Loucy (cell line): ENCODE measurements around the gene COG2.

Experiments
- H2AFZ ChIP-seq: fragments of 200-600 bp; sonication (generic); 2 replicates; pipeline ENCODE4 v1.6.0; 2016; ENCODE audit warnings: antibody characterized with exemption, mild to moderate bottlenecking, low read length, moderate library complexity
- H3F3A ChIP-seq: fragments of 200-600 bp; 2 replicates; pipeline ENCODE4 v1.6.0; 2016; ENCODE audit warnings: antibody characterized with exemption, low read depth, mild to moderate bottlenecking
- H3K27me3 ChIP-seq: fragments of 200-600 bp; sonication (generic); 2 replicates; pipeline ENCODE4 v1.6.1; 2014; ENCODE audit warnings: low read length, mild to moderate bottlenecking; ENCODE audit not compliant: insufficient read depth, poor library complexity, severe bottlenecking
- H3K36me3 ChIP-seq: fragments of 200-600 bp; sonication (generic); 2 replicates; pipeline ENCODE4 v1.6.1; 2016; ENCODE audit warnings: low read length; ENCODE audit not compliant: insufficient read depth
- H3K4me1 ChIP-seq: fragments of 200-600 bp; sonication (generic); 2 replicates; pipeline ENCODE4 v1.5.1; 2014; ENCODE audit warnings: low read length, mild to moderate bottlenecking; ENCODE audit not compliant: insufficient read depth, poor library complexity, severe bottlenecking
- H3K4me2 ChIP-seq: fragments of 200-600 bp; sonication (generic); 2 replicates; pipeline ENCODE4 v1.6.0; 2014; ENCODE audit warnings: antibody characterized with exemption, low read length, low read depth, mild to moderate bottlenecking; ENCODE audit not compliant: poor library complexity, severe bottlenecking
- H3K4me3 ChIP-seq: fragments of 200-600 bp; sonication (generic); 2 replicates; pipeline ENCODE4 v1.5.1; 2014; ENCODE audit warnings: low read length, mild to moderate bottlenecking, mixed read lengths; ENCODE audit not compliant: poor library complexity, severe bottlenecking
- H3K79me2 ChIP-seq: fragments of 200-600 bp; sonication (generic); 2 replicates; pipeline ENCODE4 v1.6.1; 2014; ENCODE audit warnings: low read length; ENCODE audit not compliant: insufficient read depth
- H3K9ac ChIP-seq: fragments of 200-600 bp; sonication (generic); 2 replicates; pipeline ENCODE4 v1.6.0; 2014; ENCODE audit warnings: mild to moderate bottlenecking, low read depth, low read length, moderate library complexity; ENCODE audit not compliant: poor library complexity, severe bottlenecking
- H3K9me2 ChIP-seq: fragments of 200-600 bp; sonication (generic); replicated peaks from 2 replicates; pipeline ENCODE4 v1.6.1; 2016; ENCODE audit warnings: low read depth, low read length, mixed read lengths
- H3K9me3 ChIP-seq: fragments of 200-600 bp; sonication (generic); 2 replicates; pipeline ENCODE4 v1.6.1; 2014; ENCODE audit warnings: mild to moderate bottlenecking, antibody characterized with exemption, low read length, low read depth; ENCODE audit not compliant: insufficient read depth
- H4K20me1 ChIP-seq: fragments of 200-600 bp; sonication (generic); 2 replicates; pipeline ENCODE4 v1.6.0; 2014; ENCODE audit warnings: antibody characterized with exemption, low read length, mild to moderate bottlenecking; ENCODE audit not compliant: insufficient read depth, poor library complexity, severe bottlenecking
- EZH2phosphoT487 ChIP-seq: fragments of 200-600 bp; IDR thresholded peaks from 2 replicates; pipeline ENCODE4 v1.6.1; 2018; ENCODE audit warnings: antibody characterized with exemption, mild to moderate bottlenecking, moderate library complexity, borderline replicate concordance
- TF ChIP-seq, protein P1 (sequence below): fragments of 200-600 bp; sonication (generic); conservative IDR thresholded peaks from 2 replicates; pipeline ENCODE4 v1.5.1; 2014; ENCODE audit warnings: mild to moderate bottlenecking, antibody characterized with exemption, low read length

The COG2 gene

DNA sequence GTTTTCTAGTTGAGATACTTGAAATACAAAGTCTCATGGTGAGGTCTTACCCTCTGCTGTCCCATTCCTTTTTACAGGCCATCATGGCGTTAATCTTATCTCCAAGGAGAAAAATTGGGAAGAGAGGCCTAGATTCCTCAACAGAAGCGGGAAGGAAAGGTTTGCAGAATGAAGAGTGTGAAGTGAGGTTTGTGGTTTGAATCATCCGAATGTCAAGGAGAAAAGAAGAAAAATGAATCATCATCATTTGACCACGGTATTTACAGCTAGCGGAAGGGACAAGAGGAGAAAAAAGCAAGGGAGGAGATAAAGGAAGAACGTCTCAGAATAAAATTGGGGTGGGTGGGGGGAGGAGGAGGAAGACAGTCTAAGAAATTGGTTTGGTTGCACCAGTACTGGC is 935 bp upstream of the COG2 start:
- H3K9ac ChIP-seq, result no peak overlapping the region

DNA sequence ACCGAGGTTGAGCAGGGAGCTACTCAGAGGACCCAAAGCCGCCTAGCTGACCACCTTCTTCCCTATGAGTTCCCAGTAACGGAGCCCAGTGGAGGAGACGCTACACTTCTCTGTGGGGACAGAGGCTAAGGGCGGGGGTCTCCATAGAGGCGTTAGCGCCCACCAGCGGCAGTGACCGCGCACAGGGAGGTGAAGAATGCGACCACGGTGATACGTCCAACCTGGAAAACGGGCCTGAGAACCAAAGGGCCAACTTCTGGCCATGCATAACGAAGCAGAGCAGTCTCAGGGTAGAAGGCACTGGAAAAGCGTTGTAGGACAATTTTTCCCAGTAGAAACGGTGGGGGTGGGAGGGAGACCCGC is 400 bp upstream of the COG2 start:
- no peaks in the 10 kb centered on the region for H3K27me3 ChIP-seq
- no peaks in the 10 kb centered on the region for H3F3A ChIP-seq
- peak overlapping the region; percentile 66 for H2AFZ ChIP-seq
- H3K9me2 ChIP-seq, result no peaks in the 10 kb centered on the region
- H4K20me1 ChIP-seq, result peaks cover 34% of the 10 kb centered on the region
- no peaks in the 10 kb centered on the region for H3K36me3 ChIP-seq
- no peak for TF ChIP-seq EZH2phosphoT487
- TF ChIP-seq, protein P1, sequence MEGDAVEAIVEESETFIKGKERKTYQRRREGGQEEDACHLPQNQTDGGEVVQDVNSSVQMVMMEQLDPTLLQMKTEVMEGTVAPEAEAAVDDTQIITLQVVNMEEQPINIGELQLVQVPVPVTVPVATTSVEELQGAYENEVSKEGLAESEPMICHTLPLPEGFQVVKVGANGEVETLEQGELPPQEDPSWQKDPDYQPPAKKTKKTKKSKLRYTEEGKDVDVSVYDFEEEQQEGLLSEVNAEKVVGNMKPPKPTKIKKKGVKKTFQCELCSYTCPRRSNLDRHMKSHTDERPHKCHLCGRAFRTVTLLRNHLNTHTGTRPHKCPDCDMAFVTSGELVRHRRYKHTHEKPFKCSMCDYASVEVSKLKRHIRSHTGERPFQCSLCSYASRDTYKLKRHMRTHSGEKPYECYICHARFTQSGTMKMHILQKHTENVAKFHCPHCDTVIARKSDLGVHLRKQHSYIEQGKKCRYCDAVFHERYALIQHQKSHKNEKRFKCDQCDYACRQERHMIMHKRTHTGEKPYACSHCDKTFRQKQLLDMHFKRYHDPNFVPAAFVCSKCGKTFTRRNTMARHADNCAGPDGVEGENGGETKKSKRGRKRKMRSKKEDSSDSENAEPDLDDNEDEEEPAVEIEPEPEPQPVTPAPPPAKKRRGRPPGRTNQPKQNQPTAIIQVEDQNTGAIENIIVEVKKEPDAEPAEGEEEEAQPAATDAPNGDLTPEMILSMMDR, result no peak
- no peak overlapping the region for H3K4me2 ChIP-seq
- H3K4me3 ChIP-seq, result peak overlapping the region; percentile 37
- H3K9me3 ChIP-seq, result no peaks in the 10 kb centered on the region
- peaks cover 42% of the 10 kb centered on the region for H3K79me2 ChIP-seq
- peaks cover 29% of the 10 kb centered on the region for H3K4me1 ChIP-seq
- no peak overlapping the region for H3K9ac ChIP-seq

More for the DNA sequence above, 935 bp upstream of the COG2 start:
- no peak overlapping the region for H3K4me3 ChIP-seq
- no peak overlapping the region for H3K4me2 ChIP-seq
- no peaks in the 10 kb centered on the region for H3K36me3 ChIP-seq
- H3K27me3 ChIP-seq, result no peaks in the 10 kb centered on the region
- H3K9me3 ChIP-seq, result no peaks in the 10 kb centered on the region
- TF ChIP-seq, protein P1, result no peak
- TF ChIP-seq EZH2phosphoT487, result no peak
- H3K79me2 ChIP-seq, result peaks cover 37% of the 10 kb centered on the region
- H3K4me1 ChIP-seq, result peaks cover 24% of the 10 kb centered on the region
- no peaks in the 10 kb centered on the region for H3F3A ChIP-seq
- peak overlapping the region; percentile 66; the same call in 1 of the 2 replicates for H2AFZ ChIP-seq
- H4K20me1 ChIP-seq, result peaks cover 29% of the 10 kb centered on the region
- H3K9me2 ChIP-seq, result no peaks in the 10 kb centered on the region

DNA sequence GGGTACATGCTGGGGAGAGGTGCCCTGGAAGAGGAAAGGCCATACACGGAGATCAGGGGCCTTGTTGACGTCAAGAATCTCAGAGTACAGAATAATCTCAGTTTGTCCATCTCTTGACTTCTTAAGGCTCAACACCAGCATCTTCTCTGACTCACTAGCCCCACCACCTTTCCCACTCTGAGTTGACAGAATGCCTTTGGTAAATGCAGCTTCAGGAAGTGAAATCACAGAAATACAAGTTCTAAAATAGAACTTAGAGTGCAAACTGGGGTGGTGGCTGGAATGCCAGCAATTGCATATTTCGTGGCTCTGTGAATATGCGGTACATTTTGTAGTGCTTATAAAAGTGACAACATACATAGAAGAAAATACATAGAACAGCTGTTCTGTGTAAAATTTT is 1.6 kb downstream of the COG2 start:
- H2AFZ ChIP-seq, result no peak overlapping the region
- no peaks in the 10 kb centered on the region for H3K9me2 ChIP-seq
- TF ChIP-seq EZH2phosphoT487, result no peak
- TF ChIP-seq, protein P1, result no peak
- peak overlapping the region; percentile 84 for H3K9ac ChIP-seq
- no peaks in the 10 kb centered on the region for H3K27me3 ChIP-seq
- peaks cover 37% of the 10 kb centered on the region for H4K20me1 ChIP-seq
- H3K9me3 ChIP-seq, result no peaks in the 10 kb centered on the region
- H3K36me3 ChIP-seq, result no peaks in the 10 kb centered on the region
- no peaks in the 10 kb centered on the region for H3F3A ChIP-seq
- peaks cover 61% of the 10 kb centered on the region for H3K79me2 ChIP-seq
- H3K4me1 ChIP-seq, result peaks cover 46% of the 10 kb centered on the region
- peak overlapping the region; percentile 86 for H3K4me2 ChIP-seq
- peak overlapping the region; percentile 78 for H3K4me3 ChIP-seq
